ENCODE data around the gene AOAH.

GRCh38 chr7:36475381-36475780 is 248.9 kb downstream of the AOAH start:
- no peak for TF ChIP-seq CREB5 (CRISPR knock-in tag; IDR thresholded peaks at IDR 0.05; ENCODE audit: low read depth)
- no peak for TF ChIP-seq ZFP3 (CRISPR knock-in tag; IDR thresholded peaks at IDR 0.05)
- no peak for TF ChIP-seq CSRNP3 (CRISPR knock-in tag; IDR thresholded peaks at IDR 0.05)
- no peak for TF ChIP-seq BACH2 (CRISPR knock-in tag; IDR thresholded peaks at IDR 0.05; ENCODE audit: borderline replicate concordance)
- TF ChIP-seq GLIS3 (CRISPR knock-in tag; IDR thresholded peaks at IDR 0.05), result no peak
- no peak for TF ChIP-seq PATZ1 (CRISPR knock-in tag; IDR thresholded peaks at IDR 0.05; ENCODE audit: borderline replicate concordance)

Measured in SK-N-SH treated with all-trans-retinoic acid at 6 μM for 48 hours (cell line).